HCT116 (cell line): ENCODE results near the gene TNPO2. TPM values are rescaled to one million over a fixed set of nuclear protein-coding genes. Genes with fewer than 3 reads are reported as not detected.

Experiments
- ATAC-seq: fragments of 200-7000 bp; cut with Tn5 transposase; 2 replicates; pipeline ENCODE4 v1.9.1; 2020; ENCODE audit warnings: mild to moderate bottlenecking, moderate library complexity
- BruUV-seq: library from RNA; stranded (reverse); fragments of 400-500 nt; replicated peaks from 2 replicates; lab custom pipeline; 2021; lab: Mats Ljungman, UMichigan
- CTCF ChIA-PET: fragments of 300-600 bp; sonication (Branson Sonifier 250); formaldehyde crosslinking; loops from one replicate; lab custom pipeline; 2021; ENCODE audit warnings: antibody characterized with exemption; lab: Charles Lee
- POLR2A ChIA-PET: fragments of 300-600, 350-600 bp; sonication (Branson Sonifier 250); formaldehyde crosslinking; loops from one replicate; lab custom pipeline; 2021; ENCODE audit warnings: antibody characterized with exemption; lab: Charles Lee
- RAD21 ChIA-PET, 2 experiments: fragments of 300-600 bp; sonication (Branson Sonifier 250); formaldehyde crosslinking; loops; one replicate each; lab custom pipeline; 2023; ENCODE audit warnings: low total read pairs in 2 of 2; ENCODE audit not compliant: uncharacterized antibody in 2 of 2, unreplicated experiment in 2 of 2, low non-redundant PET in 1 of 2; lab: Charles Lee
- DNase-seq: peaks from one replicate; pipeline ENCODE4 v3.0.0-alpha.2; 2010; ENCODE audit warnings: low read depth, low spot score
- H2AFZ ChIP-seq: fragments of 200-600 bp; shearing (Covaris generic), sonication (generic); 2 replicates; pipeline ENCODE4 v1.6.1; 2017; ENCODE audit warnings: low read depth, mixed run types, mixed read lengths, antibody characterized with exemption, low read length; ENCODE audit not compliant: poor library complexity, severe bottlenecking
- H3K27ac ChIP-seq: 2 replicates; pipeline ENCODE4 v1.5.1; 2012; ENCODE audit warnings: low read depth, low read length
- H3K27me3 ChIP-seq: fragments of 200-600 bp; sonication (generic); 2 replicates; pipeline ENCODE4 v1.6.1; 2016; ENCODE audit warnings: mixed run types, low read length, mixed read lengths; ENCODE audit not compliant: insufficient read depth
- H3K36me3 ChIP-seq, 2 experiments: fragments of 200-500 bp in 1 of 2; fragments of 200-600 bp in 1 of 2; sonication (Bioruptor generic) in 1 of 2; sonication (generic) in 1 of 2; 2 replicates each; pipeline versions ENCODE4 v1.5.1 to v1.6.1; 2014 to 2016; ENCODE audit warnings: low read length in 2 of 2, inconsistent platforms in 1 of 2, mixed read lengths in 1 of 2, mixed run types in 1 of 2; ENCODE audit not compliant: insufficient read depth in 2 of 2, control insufficient read depth in 1 of 2
- H3K4me1 ChIP-seq, 2 experiments: fragments of 200-600 bp in 1 of 2; sonication (generic) in 1 of 2; 2 replicates each; pipeline versions ENCODE4 v1.5.1 to v1.6.1; 2012 to 2017; ENCODE audit warnings: low read length in 2 of 2, inconsistent platforms in 1 of 2, mild to moderate bottlenecking in 1 of 2, mixed read lengths in 1 of 2, mixed run types in 1 of 2, moderate library complexity in 1 of 2; ENCODE audit not compliant: insufficient read depth in 2 of 2, control insufficient read depth in 1 of 2
- H3K4me2 ChIP-seq: fragments of 200-600 bp; sonication (generic); 2 replicates; pipeline ENCODE4 v1.6.1; 2017; ENCODE audit warnings: mixed run types, low read length, mixed read lengths
- H3K4me3 ChIP-seq, 2 experiments: fragments of 200-600 bp in 1 of 2; sonication (generic) in 1 of 2; replicated peaks in 1 of 2; 2 replicates each; pipeline ENCODE4 v1.5.1; 2011 to 2016; ENCODE audit warnings: low read length in 2 of 2, control low read depth in 1 of 2, low read depth in 1 of 2, mild to moderate bottlenecking in 1 of 2, mixed read lengths in 1 of 2, mixed run types in 1 of 2
- H3K79me2 ChIP-seq: fragments of 200-600 bp; sonication (generic); 2 replicates; pipeline ENCODE4 v1.6.1; 2017; ENCODE audit warnings: mild to moderate bottlenecking, mixed run types, low read length, moderate library complexity, mixed read lengths; ENCODE audit not compliant: insufficient read depth
- H3K9ac ChIP-seq: fragments of 200-600 bp; sonication (generic); 2 replicates; pipeline ENCODE4 v1.6.1; 2016; ENCODE audit warnings: low read length, mixed read lengths
- H3K9me2 ChIP-seq: fragments of 200-600 bp; sonication (generic), shearing (Covaris generic); 2 replicates; pipeline ENCODE4 v1.6.1; 2017; ENCODE audit warnings: mixed run types, mild to moderate bottlenecking, moderate library complexity; ENCODE audit not compliant: insufficient read depth
- H3K9me3 ChIP-seq, 2 experiments: fragments of 200-500 bp in 1 of 2; fragments of 200-600 bp in 1 of 2; sonication (Bioruptor generic) in 1 of 2; sonication (generic) in 1 of 2; 2 replicates each; pipeline ENCODE4 v1.6.1; 2014 to 2017; ENCODE audit warnings: low read length in 2 of 2, mixed read lengths in 2 of 2, inconsistent platforms in 1 of 2, low read depth in 1 of 2, mild to moderate bottlenecking in 1 of 2, mixed run types in 1 of 2, moderate library complexity in 1 of 2; ENCODE audit not compliant: control insufficient read depth in 1 of 2, insufficient read depth in 1 of 2
- H4K20me1 ChIP-seq: fragments of 200-600 bp; sonication (generic), shearing (Covaris generic); 2 replicates; pipeline ENCODE4 v1.6.1; 2017; ENCODE audit warnings: mixed run types, mild to moderate bottlenecking, moderate library complexity; ENCODE audit not compliant: insufficient read depth
- CTCF ChIP-seq, 3 experiments: fragments of 200-600 bp in 1 of 3; sonication (generic) in 1 of 3; IDR thresholded peaks in 2 of 3; conservative IDR thresholded peaks in 1 of 3; 2 replicates each; pipeline ENCODE4 v1.5.1; 2012 to 2017; ENCODE audit warnings: low read depth in 2 of 3, low read length in 2 of 3, antibody characterized with exemption in 1 of 3, borderline replicate concordance in 1 of 3, control low read depth in 1 of 3, mild to moderate bottlenecking in 1 of 3, mixed read lengths in 1 of 3, mixed run types in 1 of 3, moderate library complexity in 1 of 3; ENCODE audit not compliant: insufficient read depth in 1 of 3
- ELF1 ChIP-seq: IDR thresholded peaks from 2 replicates; pipeline ENCODE4 v1.6.1; 2012; ENCODE audit warnings: low read depth, borderline replicate concordance
- FOSL1 ChIP-seq: IDR thresholded peaks from 2 replicates; pipeline ENCODE4 v1.6.1; 2012; ENCODE audit warnings: low read depth
- MAX ChIP-seq: IDR thresholded peaks from 2 replicates; pipeline ENCODE4 v1.6.1; 2012
- POLR2AphosphoS5 ChIP-seq: IDR thresholded peaks from 2 replicates; pipeline ENCODE4 v1.6.1; 2011; ENCODE audit warnings: mild to moderate bottlenecking, low read depth, low read length, moderate library complexity
- RAD21 ChIP-seq: IDR thresholded peaks from 2 replicates; pipeline ENCODE4 v1.6.1; 2012; ENCODE audit warnings: low read depth, mild to moderate bottlenecking
- SIN3A ChIP-seq: IDR thresholded peaks from 2 replicates; pipeline ENCODE4 v1.6.1; 2012; ENCODE audit warnings: low read depth
- SP1 ChIP-seq: IDR thresholded peaks from 2 replicates; pipeline ENCODE4 v1.6.1; 2012; ENCODE audit warnings: low read depth
- SRF ChIP-seq: IDR thresholded peaks from 2 replicates; pipeline ENCODE4 v1.6.1; 2012; ENCODE audit warnings: low read depth
- ZBTB33 ChIP-seq: IDR thresholded peaks from 2 replicates; pipeline ENCODE4 v1.6.1; 2011; ENCODE audit warnings: mild to moderate bottlenecking, low read length, moderate library complexity; ENCODE audit not compliant: insufficient replicate concordance; ENCODE audit errors: extremely low read depth
- ZFX ChIP-seq: fragments of 450-650 bp; IDR thresholded peaks from 2 replicates; pipeline ENCODE4 v1.6.1; 2017
- ZNF274 ChIP-seq: fragments of 200-500 bp; sonication (Bioruptor generic); IDR thresholded peaks from 2 replicates; pipeline ENCODE4 v1.6.1; 2014; ENCODE audit warnings: mild to moderate bottlenecking, low read depth, low read length, inconsistent platforms
- intact Hi-C: fragments of 100-400 bp; cut with micrococcal nuclease; formaldehyde crosslinking; loops from 2 replicates; pipeline ENCODE4 v1.10.0; 2022
- total RNA-seq: library from RNA; stranded (reverse); gene quantifications from one replicate; pipeline ENCODE4 v1.2.1, GENCODE V29; 2021; ENCODE audit not compliant: unreplicated experiment

Gene TNPO2
- total RNA-seq, 1 experiment from 2014 or later, result 81.8 TPM

- POLR2A ChIA-PET, result no interaction called here
- H4K20me1 ChIP-seq, result no peaks in the 10 kb centered on the region
- no peaks in the 10 kb centered on the region for H3K27me3 ChIP-seq
- DNase-seq, result peak; percentile 67
- peak; percentile 69 for ATAC-seq
- TF ChIP-seq CTCF (IDR thresholded peaks at IDR 0.05 in 2 of 3, conservative IDR thresholded peaks at IDR 0.05 in 1 of 3; ENCODE audit: borderline replicate concordance in 1 of 3, insufficient read depth in 1 of 3, low read depth in 2 of 3, low read length in 2 of 3), result peak; percentile 61 to 94 (median 91)
- no peak for TF ChIP-seq ELF1
- peak; percentile 63 for TF ChIP-seq RAD21
- no peak for TF ChIP-seq POLR2AphosphoS5
- CTCF ChIA-PET, result interaction anchor here (1.0 to 1.7 kb wide), 3 partner anchors 12 to 119 kb away, joined by 4 to 7 read pairs (median 4); no protein-coding TSS in a partner anchor
- peaks cover 25 to 58% of the 10 kb centered on the region in 2 experiments; a peak in 3 of 4 replicates for H3K36me3 ChIP-seq
- H3K9ac ChIP-seq, result no peak overlapping the region
- H3K4me1 ChIP-seq, result peaks cover 5 to 13% of the 10 kb centered on the region in 2 experiments; a peak in 3 of 4 replicates
- no peak overlapping the region for H3K27ac ChIP-seq
- intact Hi-C loops, result loop anchor here (2.0 kb wide), 1 partner anchor 120 kb away; no protein-coding TSS in a partner anchor
- peaks cover 30% of the 10 kb centered on the region for H3K79me2 ChIP-seq
- BruUV-seq, result no TSS peak
- no peak overlapping the region for H3K4me3 ChIP-seq
- H2AFZ ChIP-seq, result no peak overlapping the region
- RAD21 ChIA-PET, result no interaction called here
- no peaks in the 10 kb centered on the region for H3K9me3 ChIP-seq
- H3K9me2 ChIP-seq, result no peaks in the 10 kb centered on the region
- H3K4me2 ChIP-seq, result no peak overlapping the region
These were observed 47.3 kb downstream of the TNPO2 start for GRCh38 chr19:12676384-12676792.

GRCh38 chr19:12675940-12676339 lies 47.8 kb downstream of the TNPO2 start:
- Histone ChIP-seq H2AFZ (no peak overlapping the region), H3K9me2 (no peaks in the 10 kb centered on the region), H4K20me1 (no peaks in the 10 kb centered on the region), H3K36me3 (peaks cover 25 to 58% of the 10 kb centered on the region in 2 experiments; a peak in 3 of 4 replicates), H3K4me3 (no peak overlapping the region), H3K9ac (no peak overlapping the region), H3K79me2 (peaks cover 29% of the 10 kb centered on the region), H3K27ac (no peak overlapping the region), H3K9me3 (no peaks in the 10 kb centered on the region), H3K4me2 (no peak overlapping the region), H3K27me3 (no peaks in the 10 kb centered on the region), H3K4me1 (peaks cover 5 to 13% of the 10 kb centered on the region in 2 experiments; a peak in 3 of 4 replicates)
- intact Hi-C loops, result loop anchor here (2.0 kb wide), 1 partner anchor 121 kb away; no protein-coding TSS in a partner anchor
- POLR2A ChIA-PET, result no interaction called here
- RAD21 ChIA-PET, result no interaction called here
- DNase-seq, result no peak
- CTCF ChIA-PET, result interaction anchor here (1.0 to 1.7 kb wide), 2 partner anchors 12 to 120 kb away, joined by 4 to 7 read pairs; no protein-coding TSS in a partner anchor
- BruUV-seq, result no TSS peak
- ATAC-seq, result no peak
- TF ChIP-seq MAX (no peak), SIN3A (no peak), ZBTB33 (no peak), ZFX (no peak), CTCF (IDR thresholded peaks at IDR 0.05 in 2 of 3, conservative IDR thresholded peaks at IDR 0.05 in 1 of 3; ENCODE audit: borderline replicate concordance in 1 of 3, insufficient read depth in 1 of 3, low read depth in 2 of 3, low read length in 2 of 3) (no peak), POLR2AphosphoS5 (no peak), SRF (no peak), SP1 (no peak), ZNF274 (no peak), ELF1 (no peak), FOSL1 (no peak)
